Measurements from ENCODE around the gene BLNK. TPM values are rescaled to one million over a fixed set of nuclear protein-coding genes. Genes with fewer than 3 reads are reported as not detected.

Gene BLNK
- total and polyA plus RNA-seq, 5 donors, result 0.59 to 2.1 (median 1.7) TPM

DNA sequence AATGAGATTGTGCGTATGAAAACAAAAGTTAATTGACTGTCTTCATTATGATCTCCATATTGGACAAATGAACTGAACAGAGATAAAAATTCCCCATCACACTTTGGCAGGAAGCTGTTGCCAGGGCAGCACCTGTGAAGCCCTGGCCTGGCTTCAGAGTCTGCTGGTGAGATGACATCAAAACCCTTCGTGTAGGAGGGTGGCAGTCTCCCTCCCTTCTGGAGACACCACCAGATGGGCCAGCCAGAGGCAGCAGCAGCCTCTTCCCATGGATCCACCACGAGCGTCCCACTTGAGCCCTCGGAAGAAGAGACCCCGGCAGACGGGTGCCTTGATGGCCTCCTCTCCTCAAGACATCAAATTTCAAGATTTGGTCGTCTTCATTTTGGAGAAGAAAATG is 32.9 kb upstream of the BLNK start, which contains the start of gene DNTT:
TSS of gene DNTT (plus strand) at position 205 of the 400 bp plus-strand sequence. CDS start at position 269, 64 bp downstream.
- Histone ChIP-seq H3K4me3 (ENCODE audit: low read length) (no peak within 1 kb of the TSS), H3K27me3 (ENCODE audit: control insufficient read depth, insufficient read depth) (no peaks in the 10 kb centered on the region), H3K4me1 (ENCODE audit: control insufficient read depth, insufficient read depth, low read length) (peaks cover 3% of the 10 kb centered on the region), H3K27ac (ENCODE audit: low read length) (no peak within 1 kb of the TSS), H3K9me3 (ENCODE audit: control insufficient read depth, low read length) (no peaks in the 10 kb centered on the region)
- intact Hi-C loops (cut with DNase I), result no loop called here
- DNase-seq (no peak), ATAC-seq (no peak)
- WGBS, result 84% methylated on average over 8 of the region's 8 CpGs

DNA sequence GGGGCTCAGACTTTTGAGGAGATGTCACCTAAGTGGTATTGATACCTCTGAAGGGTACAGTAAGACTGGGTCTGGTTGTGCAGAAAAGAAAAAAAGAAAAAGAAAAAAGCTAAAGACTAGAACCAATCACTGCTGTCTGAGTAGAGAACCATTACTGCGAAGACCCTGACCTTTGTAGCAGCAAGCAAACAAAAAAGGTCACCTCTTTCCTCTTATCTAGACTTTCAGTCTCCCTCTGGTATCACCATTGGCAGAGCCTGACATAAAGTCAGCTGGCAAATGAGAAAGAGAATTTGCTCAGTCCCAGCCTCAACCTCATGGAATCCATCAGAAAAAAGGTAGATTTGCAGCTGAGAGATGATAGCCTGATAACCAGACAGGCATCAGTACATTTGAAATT is 30.2 kb upstream of the BLNK start:
- H3K4me3 ChIP-seq (ENCODE audit: low read length), result no peak overlapping the region
- no peaks in the 10 kb centered on the region for H3K27me3 ChIP-seq (ENCODE audit: control insufficient read depth, insufficient read depth)
- WGBS, result 43% methylated on average over 1 of the region's 1 CpG
- H3K9me3 ChIP-seq (ENCODE audit: control insufficient read depth, low read length), result no peaks in the 10 kb centered on the region
- ATAC-seq (no peak), DNase-seq (no peak)
- no peaks in the 10 kb centered on the region for H3K4me1 ChIP-seq (ENCODE audit: control insufficient read depth, insufficient read depth, low read length)
- intact Hi-C loops (cut with DNase I), result no loop called here
- H3K27ac ChIP-seq (ENCODE audit: low read length), result no peak overlapping the region

DNA sequence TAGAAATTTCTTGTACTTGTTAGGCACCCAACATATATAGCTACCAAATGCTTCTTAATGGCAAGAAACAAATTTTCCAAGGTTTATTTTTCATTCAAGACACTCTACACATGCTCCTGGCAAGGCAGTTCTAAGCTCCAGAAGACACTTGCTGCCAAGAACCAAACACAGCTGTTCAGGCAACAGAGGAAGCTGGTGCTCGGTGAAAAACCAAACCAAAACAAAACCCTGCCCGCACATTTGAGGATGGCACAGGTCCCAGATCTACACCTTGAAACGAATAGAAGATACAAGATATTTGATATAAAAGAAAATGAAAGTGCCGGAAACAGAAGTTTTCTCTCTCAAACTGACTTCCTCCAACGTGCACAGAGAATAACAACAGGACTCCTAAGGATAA is 28.0 kb upstream of the BLNK start:
- ATAC-seq (no peak), DNase-seq (no peak)
- Histone ChIP-seq H3K9me3 (ENCODE audit: control insufficient read depth, low read length) (no peaks in the 10 kb centered on the region), H3K4me1 (ENCODE audit: control insufficient read depth, insufficient read depth, low read length) (no peaks in the 10 kb centered on the region), H3K27me3 (ENCODE audit: control insufficient read depth, insufficient read depth) (no peaks in the 10 kb centered on the region), H3K4me3 (ENCODE audit: low read length) (no peak overlapping the region), H3K27ac (ENCODE audit: low read length) (no peak overlapping the region)
- intact Hi-C loops (cut with DNase I), result loop anchor here in 3 of 4 donors (10.0 kb wide), 2 partner anchors 65 to 285 kb away; no protein-coding TSS in a partner anchor
- 29% methylated on average over 5 of the region's 5 CpGs for WGBS

DNA sequence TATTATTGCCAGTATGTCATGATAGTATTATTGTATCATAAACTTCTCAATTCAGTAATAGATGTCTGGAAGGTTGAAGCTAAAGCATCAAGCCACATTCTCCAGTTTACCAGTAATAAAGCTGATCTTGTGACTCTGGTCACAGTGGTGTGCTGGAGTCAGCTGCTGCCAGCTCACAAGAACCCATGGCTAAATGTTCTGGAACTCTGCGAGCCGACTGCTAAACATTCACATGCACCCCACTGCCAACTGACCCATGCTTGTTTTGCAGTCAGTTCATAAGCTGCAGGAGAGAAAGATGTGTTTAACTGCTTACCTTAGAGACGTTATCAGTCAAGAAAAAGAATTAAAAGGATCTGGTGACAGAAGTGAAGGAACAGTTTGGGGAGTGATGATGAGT is 27.0 kb upstream of the BLNK start:
- 81% methylated on average over 3 of the region's 3 CpGs for WGBS
- Histone ChIP-seq H3K9me3 (ENCODE audit: control insufficient read depth, low read length) (no peaks in the 10 kb centered on the region), H3K27ac (ENCODE audit: low read length) (no peak overlapping the region), H3K4me3 (ENCODE audit: low read length) (no peak overlapping the region), H3K27me3 (ENCODE audit: control insufficient read depth, insufficient read depth) (no peaks in the 10 kb centered on the region), H3K4me1 (ENCODE audit: control insufficient read depth, insufficient read depth, low read length) (no peaks in the 10 kb centered on the region)
- intact Hi-C loops (cut with DNase I), result loop anchor here in 3 of 4 donors (10.0 kb wide), 2 partner anchors 64 to 284 kb away; no protein-coding TSS in a partner anchor
- DNase-seq (no peak), ATAC-seq (no peak)

DNA sequence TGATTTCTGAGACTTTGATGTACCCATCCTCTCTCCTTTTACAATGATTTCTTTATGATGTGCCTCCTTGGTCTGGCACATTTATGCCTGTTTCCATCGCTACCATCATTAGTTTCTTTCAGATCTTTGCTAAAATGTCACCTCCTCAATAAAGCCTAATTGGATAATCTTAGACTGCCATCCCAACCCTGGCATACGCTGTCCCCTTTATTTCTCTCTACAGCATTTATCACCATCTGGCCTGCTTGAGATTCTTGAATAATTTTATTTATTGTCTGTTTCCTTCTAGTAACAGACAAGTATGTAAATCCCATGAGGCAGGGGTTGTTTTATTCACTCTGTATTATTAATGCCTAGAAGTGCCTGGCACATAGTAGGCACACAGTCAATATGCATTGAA is 26.1 kb upstream of the BLNK start:
- no peak for DNase-seq
- WGBS, result 88% methylated on average over 2 of the region's 2 CpGs
- no peak for ATAC-seq
- no peak overlapping the region for H3K27ac ChIP-seq (ENCODE audit: low read length)
- no peaks in the 10 kb centered on the region for H3K9me3 ChIP-seq (ENCODE audit: control insufficient read depth, low read length)
- no peak overlapping the region for H3K4me3 ChIP-seq (ENCODE audit: low read length)
- H3K27me3 ChIP-seq (ENCODE audit: control insufficient read depth, insufficient read depth), result no peaks in the 10 kb centered on the region
- no peaks in the 10 kb centered on the region for H3K4me1 ChIP-seq (ENCODE audit: control insufficient read depth, insufficient read depth, low read length)
- intact Hi-C loops (cut with DNase I), result loop anchor here in 3 of 4 donors (10.0 kb wide), 2 partner anchors 63 to 283 kb away; no protein-coding TSS in a partner anchor

DNA sequence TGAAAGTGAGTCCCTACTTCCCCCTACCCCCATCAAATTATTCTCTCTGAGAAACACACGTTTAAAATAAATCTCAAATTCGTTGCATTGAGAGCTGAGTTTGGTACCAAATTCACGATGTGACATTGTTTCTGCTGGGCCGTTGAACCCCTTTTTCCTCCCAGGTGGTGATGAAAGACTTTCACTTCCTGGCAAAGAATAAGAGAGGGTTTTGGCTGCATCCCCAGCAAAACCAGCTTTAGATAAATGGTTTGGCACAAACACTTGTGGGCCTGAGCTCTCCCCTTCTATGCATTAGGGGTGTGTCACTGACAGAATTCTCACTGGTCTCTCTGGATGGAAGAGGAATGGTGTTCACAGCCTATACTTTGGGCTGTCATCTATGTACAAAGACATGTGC is 24.1 kb upstream of the BLNK start:
- no peak overlapping the region for H3K27ac ChIP-seq (ENCODE audit: low read length)
- DNase-seq (no peak), ATAC-seq (no peak)
- H3K4me1 ChIP-seq (ENCODE audit: control insufficient read depth, insufficient read depth, low read length), result no peaks in the 10 kb centered on the region
- 45% methylated on average over 4 of the region's 4 CpGs for WGBS
- no peaks in the 10 kb centered on the region for H3K27me3 ChIP-seq (ENCODE audit: control insufficient read depth, insufficient read depth)
- no peak overlapping the region for H3K4me3 ChIP-seq (ENCODE audit: low read length)
- intact Hi-C loops (cut with DNase I), result loop anchor here in 3 of 4 donors (10.0 kb wide), 2 partner anchors 61 to 281 kb away; no protein-coding TSS in a partner anchor
- no peaks in the 10 kb centered on the region for H3K9me3 ChIP-seq (ENCODE audit: control insufficient read depth, low read length)

DNA sequence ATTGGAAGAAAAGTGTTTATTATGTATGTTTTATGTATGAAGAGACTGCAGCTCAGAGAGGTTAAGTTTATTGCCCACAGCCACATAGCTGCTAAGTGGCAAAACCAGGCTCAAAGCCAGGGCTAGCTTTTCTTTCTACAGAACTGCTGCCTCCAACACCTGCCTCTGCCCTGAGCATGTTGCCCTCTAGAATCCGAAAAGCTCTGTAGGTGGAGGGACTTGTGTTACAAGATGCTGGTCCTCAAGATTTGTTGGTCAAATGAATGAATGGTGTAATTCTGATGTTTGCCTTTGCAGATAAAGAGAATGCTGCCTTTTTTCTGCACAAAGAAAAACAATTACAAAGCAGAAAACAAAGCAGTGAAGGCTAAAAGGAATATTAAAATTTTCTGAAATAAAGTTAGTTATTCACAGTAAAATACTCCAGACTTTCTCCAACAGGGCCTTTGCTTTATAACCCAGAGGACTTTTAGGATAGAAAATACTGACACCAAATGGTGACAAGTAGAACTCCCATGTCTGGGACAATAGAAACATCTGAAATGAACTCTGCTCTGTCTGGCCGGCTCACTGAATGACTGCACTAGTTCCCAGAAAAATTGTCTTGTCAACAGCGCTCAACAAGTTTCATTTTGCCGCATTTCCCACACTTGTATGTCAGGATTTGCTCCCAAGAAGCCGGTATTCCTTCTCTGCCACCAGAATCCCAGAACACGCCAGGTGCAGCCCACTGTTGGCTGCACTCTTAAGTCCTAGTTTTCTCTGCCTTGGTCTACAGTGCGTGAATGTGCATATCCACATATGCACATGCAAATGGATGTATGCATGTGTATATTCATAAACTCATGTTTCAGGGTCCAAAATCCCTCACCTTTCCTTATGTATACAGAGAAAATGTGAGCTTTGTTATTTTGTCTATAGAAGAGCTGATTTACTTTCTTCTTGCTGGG is 21.9 kb upstream of the BLNK start:
- intact Hi-C loops (cut with DNase I), result loop anchor here (5.0 to 10.0 kb wide), 4 partner anchors 58 to 278 kb away; no protein-coding TSS in a partner anchor

DNA sequence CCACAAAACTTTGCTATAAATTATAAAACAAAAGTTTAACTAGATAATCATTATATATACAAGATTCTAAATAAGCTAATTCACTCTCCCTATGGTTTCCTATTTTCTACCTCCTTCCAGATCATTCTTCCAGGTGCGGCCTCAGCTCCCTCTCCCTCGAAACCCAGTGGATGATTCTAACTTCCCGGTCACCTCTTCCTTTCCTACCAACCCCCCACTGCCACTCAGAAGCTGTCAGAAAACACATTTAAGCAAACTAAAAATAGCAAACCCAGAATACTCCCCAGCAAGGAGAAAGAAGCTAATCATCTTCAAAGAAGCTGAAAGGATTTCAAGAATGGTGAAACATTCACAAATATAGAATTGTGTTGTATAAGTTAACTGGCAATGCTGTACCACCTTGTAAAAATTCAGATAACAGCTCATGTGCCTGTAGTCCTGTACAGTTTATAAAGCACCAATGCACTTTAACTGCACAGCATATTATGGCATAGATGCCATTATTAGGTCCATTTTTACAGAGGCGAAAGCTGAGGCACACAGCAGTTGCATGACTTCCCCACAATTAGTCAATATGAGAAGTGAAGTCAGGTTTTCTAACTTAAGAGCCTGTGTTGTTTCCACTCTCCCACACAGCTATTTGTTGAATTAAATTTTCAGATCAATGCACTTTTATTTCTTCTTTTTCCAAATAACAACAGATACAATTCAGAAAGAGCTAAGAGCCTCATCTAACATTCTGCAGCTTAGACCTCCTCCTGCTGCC is 19.2 kb upstream of the BLNK start:
- Histone ChIP-seq H3K4me1 (ENCODE audit: control insufficient read depth, insufficient read depth, low read length) (no peaks in the 10 kb centered on the region), H3K9me3 (ENCODE audit: control insufficient read depth, low read length) (no peaks in the 10 kb centered on the region), H3K27me3 (ENCODE audit: control insufficient read depth, insufficient read depth) (no peaks in the 10 kb centered on the region), H3K27ac (ENCODE audit: low read length) (no peak overlapping the region), H3K4me3 (ENCODE audit: low read length) (no peak overlapping the region)
- no peak for DNase-seq
- ATAC-seq, result no peak
- WGBS, result 62% methylated on average over 4 of the region's 4 CpGs
- intact Hi-C loops (cut with DNase I), result loop anchor here (5.0 to 10.0 kb wide), 4 partner anchors 56 to 276 kb away; no protein-coding TSS in a partner anchor

More for the DNA sequence above, 21.9 kb upstream of the BLNK start:
- Histone ChIP-seq H3K9me3 (ENCODE audit: control insufficient read depth, low read length) (no peaks in the 10 kb centered on the region), H3K4me3 (ENCODE audit: low read length) (no peak overlapping the region), H3K27me3 (ENCODE audit: control insufficient read depth, insufficient read depth) (no peaks in the 10 kb centered on the region), H3K27ac (ENCODE audit: low read length) (no peak overlapping the region), H3K4me1 (ENCODE audit: control insufficient read depth, insufficient read depth, low read length) (no peaks in the 10 kb centered on the region)
- DNase-seq, result no peak
- peak; percentile 64 to 79 for ATAC-seq
- 39% methylated on average over 7 of the region's 7 CpGs for WGBS

DNA sequence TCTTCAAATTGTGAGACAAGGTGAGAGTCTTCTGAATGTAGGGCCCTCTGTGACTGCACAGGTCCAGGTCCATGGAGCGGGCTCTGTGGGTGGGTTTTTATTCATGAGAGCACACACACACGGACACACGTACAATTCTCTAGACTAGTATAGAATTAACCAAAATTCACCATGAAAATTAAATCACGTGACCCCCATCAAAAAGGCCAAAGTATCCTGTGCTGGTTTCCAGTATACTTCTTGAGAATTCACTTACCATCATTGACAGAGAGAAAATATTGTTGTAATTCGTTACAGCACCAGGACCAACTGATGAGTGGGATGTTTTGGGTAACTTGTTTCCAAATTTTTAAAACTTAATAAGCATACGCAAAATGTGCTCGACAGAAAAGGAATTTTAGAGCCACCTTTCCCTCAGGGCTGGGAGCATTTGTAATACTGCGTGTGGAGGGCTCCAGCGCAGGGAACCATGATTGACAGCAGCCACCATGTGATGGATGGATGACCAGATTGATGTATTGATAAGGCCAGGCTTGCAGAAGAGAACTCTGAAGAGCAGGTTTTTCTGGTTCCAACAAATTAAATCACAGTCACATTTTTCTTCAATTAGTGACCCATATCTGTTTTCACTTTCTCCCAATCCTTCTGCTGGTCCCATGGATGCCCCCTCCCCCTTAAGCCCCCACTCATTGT is 18.0 kb upstream of the BLNK start:
- no peak for DNase-seq
- H3K27me3 ChIP-seq (ENCODE audit: control insufficient read depth, insufficient read depth), result no peaks in the 10 kb centered on the region
- H3K4me3 ChIP-seq (ENCODE audit: low read length), result no peak overlapping the region
- no peak for ATAC-seq
- 95% methylated on average over 9 of the region's 9 CpGs for WGBS
- H3K27ac ChIP-seq (ENCODE audit: low read length), result no peak overlapping the region
- H3K4me1 ChIP-seq (ENCODE audit: control insufficient read depth, insufficient read depth, low read length), result no peaks in the 10 kb centered on the region
- no peaks in the 10 kb centered on the region for H3K9me3 ChIP-seq (ENCODE audit: control insufficient read depth, low read length)
- intact Hi-C loops (cut with DNase I), result loop anchor here in 1 of 4 donors (5.0 kb wide), 1 partner anchor 52 kb away; no protein-coding TSS in a partner anchor

DNA sequence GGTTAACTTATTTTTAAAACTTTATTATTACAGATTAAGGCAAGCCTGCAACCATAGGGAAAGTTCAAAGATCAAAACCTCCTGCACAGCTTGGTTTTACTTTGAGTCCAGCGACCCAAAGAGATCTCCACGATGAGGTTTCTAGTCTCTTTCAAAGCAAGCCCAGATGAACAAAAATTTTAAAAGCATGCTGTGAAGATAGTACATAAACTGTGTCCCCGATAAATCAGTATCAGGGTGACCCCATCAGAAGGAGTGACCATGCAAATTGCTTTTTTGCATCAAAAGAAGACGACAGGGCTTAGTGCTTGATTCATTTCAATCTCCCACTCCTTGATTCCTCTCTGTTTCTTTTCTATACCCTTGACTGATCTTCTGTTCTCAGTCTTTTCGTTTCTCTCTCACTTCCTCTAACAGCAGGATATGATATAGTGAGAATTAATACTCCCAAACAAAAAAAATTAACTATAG is 16.8 kb upstream of the BLNK start:
- H3K9me3 ChIP-seq (ENCODE audit: control insufficient read depth, low read length), result no peaks in the 10 kb centered on the region
- no peak for DNase-seq
- ATAC-seq, result no peak
- H3K4me1 ChIP-seq (ENCODE audit: control insufficient read depth, insufficient read depth, low read length), result no peaks in the 10 kb centered on the region
- no peak overlapping the region for H3K27ac ChIP-seq (ENCODE audit: low read length)
- H3K27me3 ChIP-seq (ENCODE audit: control insufficient read depth, insufficient read depth), result no peaks in the 10 kb centered on the region
- H3K4me3 ChIP-seq (ENCODE audit: low read length), result no peak overlapping the region
- 53% methylated on average over 5 of the region's 5 CpGs for WGBS
- intact Hi-C loops (cut with DNase I), result loop anchor here in 1 of 4 donors (5.0 kb wide), 1 partner anchor 51 kb away; no protein-coding TSS in a partner anchor

Measured in right cardiac atrium (tissue), 5 donors.